Liver (tissue), 9 donors: Measurements from ENCODE around the gene DGKD. TPM values are rescaled to one million over a fixed set of nuclear protein-coding genes. Genes with fewer than 3 reads are reported as not detected.

ENCODE experiments used
- DNase-seq: peaks from one replicate; pipeline ENCODE4 v3.0.0-alpha.2; 2017; ENCODE audit warnings: low spot score
- H3K27ac ChIP-seq, 2 donors: one replicate each; pipeline ENCODE4 v1.7.0; 2013; ENCODE audit warnings: inconsistent platforms in 2 of 2, low read length in 2 of 2, control low read depth in 1 of 2, low read depth in 1 of 2, mild to moderate bottlenecking in 1 of 2
- H3K27me3 ChIP-seq, 4 donors: one replicate each; pipeline versions ENCODE4 v1.6.1 to v1.7.0; 2013; ENCODE audit warnings: low read length in 3 of 4, inconsistent platforms in 1 of 4, mild to moderate bottlenecking in 1 of 4, moderate library complexity in 1 of 4; ENCODE audit not compliant: control insufficient read depth in 4 of 4, insufficient read depth in 4 of 4
- H3K36me3 ChIP-seq, 4 donors: one replicate each; pipeline versions ENCODE4 v1.6.1 to v1.7.0; 2013; ENCODE audit warnings: low read length in 3 of 4, mild to moderate bottlenecking in 3 of 4, low read depth in 1 of 4, moderate library complexity in 1 of 4; ENCODE audit not compliant: control insufficient read depth in 4 of 4, insufficient read depth in 3 of 4
- H3K4me1 ChIP-seq, 4 donors: one replicate each; pipeline versions ENCODE4 v1.6.1 to v1.7.0; 2013; ENCODE audit warnings: low read length in 3 of 4, mild to moderate bottlenecking in 3 of 4, moderate library complexity in 1 of 4; ENCODE audit not compliant: control insufficient read depth in 4 of 4, insufficient read depth in 4 of 4
- H3K4me3 ChIP-seq, 3 donors: one replicate each; pipeline versions ENCODE4 v1.6.1 to v1.7.0; 2013; ENCODE audit warnings: low read length in 3 of 3, control low read depth in 1 of 3, low read depth in 1 of 3, mild to moderate bottlenecking in 1 of 3
- H3K9ac ChIP-seq, 2 donors: one replicate each; pipeline ENCODE4 v1.7.0; 2013; ENCODE audit warnings: low read length in 2 of 2, mild to moderate bottlenecking in 2 of 2, moderate library complexity in 2 of 2, control low read depth in 1 of 2, low read depth in 1 of 2
- H3K9me3 ChIP-seq, 4 donors: one replicate each; pipeline versions ENCODE4 v1.6.1 to v1.7.0; 2013; ENCODE audit warnings: low read length in 3 of 4; ENCODE audit not compliant: control insufficient read depth in 4 of 4
- ATF3 ChIP-seq: IDR thresholded peaks from 2 replicates; pipeline ENCODE4 v1.6.1; 2016; ENCODE audit warnings: antibody characterized with exemption
- CTCF ChIP-seq: fragments of 150-350 bp; IDR thresholded peaks from 2 replicates; pipeline ENCODE4 v1.5.1; 2017; ENCODE audit warnings: improper control_type of control experiment, low read depth, low read length; ENCODE audit not compliant: missing input control
- GABPA ChIP-seq, 2 donors: IDR thresholded peaks in 1 of 2; conservative IDR thresholded peaks in 1 of 2; 2 replicates each; pipeline ENCODE4 v1.6.1; 2016; ENCODE audit warnings: antibody characterized with exemption in 2 of 2, mild to moderate bottlenecking in 1 of 2, moderate library complexity in 1 of 2
- RAD21 ChIP-seq, 2 donors: IDR thresholded peaks; 2 replicates each; pipeline ENCODE4 v1.6.1; 2016; ENCODE audit warnings: antibody characterized with exemption in 2 of 2, mild to moderate bottlenecking in 2 of 2
- RXRA ChIP-seq, 2 donors: IDR thresholded peaks; 2 replicates each; pipeline ENCODE4 v1.6.1; 2017 to 2018; ENCODE audit warnings: antibody characterized with exemption in 2 of 2, mild to moderate bottlenecking in 1 of 2
- TAF1 ChIP-seq: conservative IDR thresholded peaks from 2 replicates; pipeline ENCODE4 v1.6.1; 2016; ENCODE audit warnings: antibody characterized with exemption, mild to moderate bottlenecking
- WGBS: extraction: QIAGEN DNeasy Blood & Tissue Kit; methylation state at CpG from one replicate; pipeline ENCODE4 v1.1.7; 2013; 5-methylcytosine and 5-hydroxymethylcytosine counted together
- polyA plus RNA-seq, 2 donors: library from polyadenylated mRNA; stranded (reverse) in 1 of 2; unstranded in 1 of 2; fragments of 200-250 nt in 1 of 2; fragments of >200 nt in 1 of 2; fragmentation: Nextera tagmentation in 1 of 2; extraction: Ambion mirVana in 1 of 2; gene quantifications; one replicate each; pipeline versions ENCODE4 v1.2.1 to v1.2.3, GENCODE V29; 2013 to 2015
- total RNA-seq, 2 donors: library from RNA; depleted of rRNA; stranded (reverse); fragments of >200 nt; gene quantifications; one replicate each; pipeline ENCODE4 v1.2.3, GENCODE V29; 2014
- donor health status: healthy.
- donor health status: healthy.
- donor health status: healthy.
- donor health status: healthy.
- donor health status: healthy.

Gene DGKD
- total and polyA plus RNA-seq, 4 donors, result 4.8 to 16.4 (median 8.2) TPM

- H3K9ac ChIP-seq, result no peak overlapping the region
- DNase-seq, result no peak
- no peak overlapping the region for H3K27ac ChIP-seq
- H3K4me1 ChIP-seq, result no peaks in the 10 kb centered on the region
- 83% methylated on average over 31 of the region's 31 CpGs for WGBS
- peaks cover 11 to 75% (median 44%) of the 10 kb centered on the region in 4 donors for H3K36me3 ChIP-seq
- no peaks in the 10 kb centered on the region for H3K9me3 ChIP-seq
- no peaks in the 10 kb centered on the region for H3K27me3 ChIP-seq
- TF ChIP-seq RAD21 (IDR thresholded peaks at IDR 0.05) (peak in 1 of 2 donors; percentile 72), ATF3 (no peak), CTCF (peak; percentile 40)
- H3K4me3 ChIP-seq, result no peak overlapping the region
Measured at GRCh38 chr2:233449081-233449901, 95.0 kb downstream of the DGKD start.

GRCh38 chr2:233449921-233450863 is 95.9 kb downstream of the DGKD start:
- H3K27ac ChIP-seq, result no peak overlapping the region
- no peaks in the 10 kb centered on the region for H3K27me3 ChIP-seq
- WGBS, result 93% methylated on average over 33 of the region's 33 CpGs
- TF ChIP-seq RXRA (IDR thresholded peaks at IDR 0.05), result no peak
- no peak for TF ChIP-seq ATF3
- no peak for TF ChIP-seq CTCF
- no peak for TF ChIP-seq TAF1
- TF ChIP-seq GABPA (IDR thresholded peaks at IDR 0.05 in 1 of 2, conservative IDR thresholded peaks at IDR 0.05 in 1 of 2), result no peak
- no peak for TF ChIP-seq RAD21 (IDR thresholded peaks at IDR 0.05)
- no peak for DNase-seq
- H3K4me3 ChIP-seq, result no peak overlapping the region
- H3K9ac ChIP-seq, result no peak overlapping the region
- H3K4me1 ChIP-seq, result no peaks in the 10 kb centered on the region
- H3K36me3 ChIP-seq, result peaks cover 11 to 82% (median 51%) of the 10 kb centered on the region in 4 donors
- no peaks in the 10 kb centered on the region for H3K9me3 ChIP-seq
